ENCODE data around the gene MUC4.

Gene MUC4

GRCh38 chr3:195761567-195762248 is 50.0 kb downstream of the MUC4 start:
- no peak overlapping the region for H3K4me3 ChIP-seq (ENCODE audit: low read length)
- no peak for TF ChIP-seq CTCF (conservative IDR thresholded peaks at IDR 0.05; ENCODE audit: low read length)
- DNase-seq (ENCODE audit: low read depth), result no peak

GRCh38 chr3:195761123-195761566 is 50.6 kb downstream of the MUC4 start:
- TF ChIP-seq CTCF (conservative IDR thresholded peaks at IDR 0.05; ENCODE audit: low read length), result no peak
- no peak for DNase-seq (ENCODE audit: low read depth)
- H3K4me3 ChIP-seq (ENCODE audit: low read length), result no peak overlapping the region

GRCh38 chr3:195760345-195761122 is 51.2 kb downstream of the MUC4 start:
- H3K4me3 ChIP-seq (ENCODE audit: low read length), result no peak overlapping the region
- no peak for DNase-seq (ENCODE audit: low read depth)
- no peak for TF ChIP-seq CTCF (conservative IDR thresholded peaks at IDR 0.05; ENCODE audit: low read length)

GRCh38 chr3:195758721-195759353 is 52.9 kb downstream of the MUC4 start:
- DNase-seq (ENCODE audit: low read depth), result no peak
- no peak for TF ChIP-seq CTCF (conservative IDR thresholded peaks at IDR 0.05; ENCODE audit: low read length)
- no peak overlapping the region for H3K4me3 ChIP-seq (ENCODE audit: low read length)

- no peak for DNase-seq (ENCODE audit: low read depth)
- TF ChIP-seq CTCF (conservative IDR thresholded peaks at IDR 0.05; ENCODE audit: low read length), result no peak
- no peak overlapping the region for H3K4me3 ChIP-seq (ENCODE audit: low read length)
These were observed 53.9 kb downstream of the MUC4 start for GRCh38 chr3:195757827-195758226.

- DNase-seq (ENCODE audit: low read depth), result no peak
- TF ChIP-seq CTCF (conservative IDR thresholded peaks at IDR 0.05; ENCODE audit: low read length), result no peak
- H3K4me3 ChIP-seq (ENCODE audit: low read length), result no peak overlapping the region
These were observed 54.3 kb downstream of the MUC4 start for GRCh38 chr3:195757438-195757770.

Data from AG10803 (cell line).